GM18517 (cell line): ENCODE data around the gene PKD1.
"Not testable (repeated sequence)": the region's sequence is repeated elsewhere in the genome, so short reads cannot be mapped to it uniquely, and the experiment has no call there.

ENCODE experiments used
- ATAC-seq: cut with Tn5 transposase; IDR thresholded peaks from one replicate; pipeline ENCODE4 v1.9.1; 2021; ENCODE audit warnings: mild to moderate bottlenecking, moderate library complexity; ENCODE audit not compliant: unreplicated experiment

The PKD1 gene

DNA sequence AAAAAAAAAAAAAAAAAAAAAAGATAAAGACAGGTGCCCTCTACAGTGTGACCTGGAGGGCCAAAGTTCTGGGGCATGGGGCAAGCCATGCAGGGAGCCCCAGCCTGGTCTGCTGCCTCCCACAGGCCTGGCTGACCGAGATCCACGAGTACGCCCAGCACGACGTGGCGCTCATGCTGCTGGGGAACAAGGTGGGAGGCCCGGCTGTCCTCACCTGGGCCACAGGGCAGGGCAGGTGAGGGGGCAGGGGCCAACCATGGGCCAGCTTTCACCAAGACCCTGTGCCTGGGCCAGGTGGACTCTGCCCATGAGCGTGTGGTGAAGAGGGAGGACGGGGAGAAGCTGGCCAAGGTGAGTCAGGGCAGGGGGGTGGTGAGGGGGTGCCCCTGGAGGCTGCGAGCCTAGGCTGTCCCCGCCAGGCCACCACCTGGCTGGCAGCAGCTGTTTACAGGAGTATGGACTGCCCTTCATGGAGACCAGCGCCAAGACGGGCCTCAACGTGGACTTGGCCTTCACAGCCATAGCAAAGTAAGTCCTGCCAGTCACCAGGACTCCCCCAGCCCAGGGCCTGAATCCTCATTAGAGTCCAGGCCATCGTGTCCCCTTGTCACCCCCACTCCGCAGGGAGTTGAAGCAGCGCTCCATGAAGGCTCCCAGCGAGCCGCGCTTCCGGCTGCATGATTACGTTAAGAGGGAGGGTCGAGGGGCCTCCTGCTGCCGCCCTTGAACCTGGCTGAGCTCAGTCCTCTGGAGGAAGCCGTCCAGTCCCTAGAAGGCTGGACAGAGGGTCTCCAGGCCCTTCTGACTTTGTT lies 17.2 kb upstream of the PKD1 start:
- ATAC-seq = no peak

DNA sequence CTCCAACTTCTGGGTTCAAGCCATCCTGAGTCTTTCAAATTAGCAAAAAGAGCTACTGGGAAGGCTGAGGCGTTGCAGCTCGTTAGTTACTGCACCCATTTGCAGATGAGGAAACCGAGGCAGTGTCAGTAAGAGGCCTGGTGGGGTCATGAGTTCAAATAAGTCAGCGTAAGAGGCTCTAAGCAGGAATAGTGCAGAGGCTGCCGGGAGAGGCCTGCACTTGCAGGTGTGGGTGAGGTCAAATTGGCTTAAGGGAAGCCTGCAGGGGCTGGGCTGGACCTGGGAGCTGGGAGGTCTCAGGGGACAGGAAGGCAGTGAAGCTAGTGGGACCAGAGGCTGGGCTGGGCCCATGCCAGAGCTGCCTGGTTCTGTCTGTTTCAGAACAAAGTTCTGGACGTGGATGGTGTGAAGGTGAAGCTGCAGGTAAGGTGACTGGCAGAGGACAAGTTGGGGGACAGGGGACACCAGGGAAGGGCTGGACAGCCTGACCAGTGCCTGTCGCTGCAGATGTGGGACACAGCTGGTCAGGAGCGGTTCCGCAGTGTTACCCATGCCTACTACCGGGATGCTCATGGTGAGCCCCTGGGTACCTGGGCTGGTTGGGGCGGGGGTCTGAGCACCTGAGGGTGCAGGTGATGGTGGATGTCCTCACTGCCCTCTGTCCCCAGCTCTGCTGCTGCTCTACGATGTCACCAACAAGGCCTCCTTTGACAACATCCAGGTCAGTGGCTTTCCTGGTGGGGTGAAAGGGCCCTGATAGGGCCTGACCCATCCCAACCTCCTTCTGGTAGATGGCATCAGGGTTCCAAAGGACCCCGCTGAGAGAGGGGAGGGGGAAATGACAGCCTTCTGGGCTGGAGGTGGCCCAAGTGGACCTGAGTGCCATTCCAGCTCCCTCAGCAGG lies 15.7 kb upstream of the PKD1 start:
- no peak for ATAC-seq

- no peak for ATAC-seq
Observed at GRCh38 chr16:2150418-2151187, 14.9 kb upstream of the PKD1 start.

GRCh38 chr16:2149630-2150417 lies 14.1 kb upstream of the PKD1 start:
- no peak for ATAC-seq

DNA sequence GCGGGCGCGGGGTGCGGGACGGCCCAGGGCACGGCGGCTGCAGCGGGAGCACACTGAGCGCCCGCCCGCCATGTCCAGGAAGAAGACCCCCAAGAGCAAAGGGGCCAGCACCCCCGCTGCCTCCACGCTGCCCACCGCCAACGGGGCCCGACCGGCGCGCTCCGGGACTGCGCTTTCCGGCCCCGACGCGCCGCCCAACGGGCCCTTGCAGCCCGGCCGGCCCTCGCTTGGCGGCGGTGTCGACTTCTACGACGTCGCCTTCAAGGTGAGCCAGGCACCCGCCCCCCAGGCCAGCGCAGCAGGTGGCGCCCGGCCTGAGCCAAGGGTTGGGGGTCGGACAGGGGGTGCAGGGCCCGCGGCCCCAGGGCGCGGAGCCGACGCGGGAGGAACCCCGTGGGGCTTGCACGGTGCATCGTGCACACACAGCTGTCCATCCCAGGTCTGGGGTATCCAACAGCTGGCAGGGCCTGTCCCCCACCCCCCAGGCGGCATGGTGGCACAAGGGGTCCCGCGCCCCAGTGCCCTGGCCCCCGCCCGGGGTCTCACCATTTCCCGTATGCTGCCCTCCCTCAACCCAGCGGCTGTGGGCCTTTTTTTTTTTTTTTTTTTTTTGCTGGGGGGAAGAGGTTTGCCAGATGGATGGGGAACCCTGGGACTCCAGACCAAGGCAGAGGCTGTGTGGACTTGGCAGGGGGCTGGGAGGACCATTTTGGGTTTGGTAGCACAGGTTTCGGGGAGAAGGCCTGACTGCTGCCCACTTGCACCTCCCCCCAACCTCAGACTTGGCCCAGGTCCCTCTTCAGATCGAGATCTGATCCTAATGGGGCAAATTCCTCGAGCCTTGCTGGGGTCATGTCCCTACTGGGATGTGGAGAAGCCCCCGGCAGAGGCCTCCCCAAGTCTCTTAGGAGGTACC lies 13.3 kb upstream of the PKD1 start:
- ATAC-seq = no peak

- no peak for ATAC-seq
Observed at GRCh38 chr16:2147981-2148671, 12.4 kb upstream of the PKD1 start, which contains the start of gene RAB26. RAB26 (plus strand) TSS chr16:2148625; CDS start chr16:2148784, 159 bp downstream.

DNA sequence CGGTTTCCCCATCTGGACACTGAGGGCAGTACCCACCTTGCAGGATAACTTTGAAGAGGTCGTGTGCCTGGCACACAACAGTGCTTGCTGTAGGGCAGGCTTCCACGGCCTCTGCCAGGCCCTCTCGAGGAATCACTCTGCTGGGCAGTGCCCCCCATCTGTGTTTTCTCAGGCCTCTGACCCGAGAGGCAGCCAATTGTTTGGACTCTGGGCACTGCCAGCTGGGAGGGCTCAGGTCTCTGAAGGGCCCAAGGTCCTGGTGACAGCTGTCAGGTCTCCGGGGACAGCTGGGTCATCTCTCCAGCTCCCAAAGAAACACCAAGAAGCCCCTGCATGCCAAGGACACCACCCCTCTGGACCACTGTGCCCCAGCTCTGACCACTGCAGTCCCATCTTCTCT lies 11.7 kb upstream of the PKD1 start:
- no peak for ATAC-seq

DNA sequence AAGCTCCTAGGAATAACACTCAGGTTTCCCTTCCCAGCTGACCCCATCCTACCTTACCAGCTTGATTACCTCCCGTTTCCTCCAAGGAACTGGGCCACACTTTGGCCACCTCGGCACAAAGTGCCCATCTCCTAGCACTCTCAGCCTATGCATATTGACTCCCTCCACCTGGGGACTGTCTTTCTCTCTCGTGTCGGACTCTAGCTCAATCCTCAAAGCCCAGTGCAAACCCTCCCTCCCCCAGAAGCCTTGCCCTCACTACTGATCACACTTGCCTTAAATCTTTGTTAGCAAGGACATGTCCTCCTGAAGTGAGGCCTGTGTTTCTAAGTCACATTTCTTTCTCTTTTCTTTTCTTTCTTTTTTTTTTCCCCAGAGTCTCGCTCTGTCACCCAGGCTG lies 10.1 kb upstream of the PKD1 start:
- no peak for ATAC-seq

DNA sequence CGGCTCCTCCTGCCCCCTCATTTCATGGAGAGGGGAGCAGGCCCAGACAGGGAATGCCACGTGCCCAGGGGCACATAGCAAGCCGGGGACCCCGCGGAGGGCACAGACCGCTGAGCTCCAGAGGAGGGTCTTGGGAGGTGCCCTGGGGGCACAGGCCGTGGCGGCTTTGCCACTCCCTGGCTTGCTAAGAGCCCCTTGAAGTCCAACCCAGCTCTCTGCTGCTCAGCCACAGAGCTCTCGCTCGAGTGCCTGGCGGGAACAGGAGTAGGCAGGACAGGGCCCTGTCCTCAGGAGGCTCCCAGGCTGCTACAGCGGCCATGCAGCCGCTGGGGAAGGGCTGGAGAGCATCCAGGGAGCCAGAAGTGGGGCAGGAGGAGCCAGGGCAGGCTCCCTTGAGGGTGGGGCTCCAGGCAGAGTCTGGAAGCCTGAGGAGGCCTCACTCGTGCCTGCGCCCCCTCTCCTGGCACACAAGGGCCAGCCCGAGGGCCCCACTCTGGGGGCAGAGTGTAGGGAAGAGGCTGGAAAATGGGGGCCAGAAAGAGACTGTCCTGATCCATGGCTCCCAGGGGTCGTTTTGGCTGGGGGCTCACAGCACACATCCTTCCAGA lies 8.3 kb upstream of the PKD1 start:
- ATAC-seq = no peak

GRCh38 chr16:2142942-2143877 lies 7.5 kb upstream of the PKD1 start:
- ATAC-seq = no peak

GRCh38 chr16:2135071-2135470 lies 627 bp downstream of the PKD1 start:
- ATAC-seq = not testable (repeated sequence)

- not testable (repeated sequence) for ATAC-seq
Observed at GRCh38 chr16:2133797-2134196, 1.9 kb downstream of the PKD1 start.

- ATAC-seq = not testable (repeated sequence)
Observed at GRCh38 chr16:2129890-2130447, 5.7 kb downstream of the PKD1 start.

DNA sequence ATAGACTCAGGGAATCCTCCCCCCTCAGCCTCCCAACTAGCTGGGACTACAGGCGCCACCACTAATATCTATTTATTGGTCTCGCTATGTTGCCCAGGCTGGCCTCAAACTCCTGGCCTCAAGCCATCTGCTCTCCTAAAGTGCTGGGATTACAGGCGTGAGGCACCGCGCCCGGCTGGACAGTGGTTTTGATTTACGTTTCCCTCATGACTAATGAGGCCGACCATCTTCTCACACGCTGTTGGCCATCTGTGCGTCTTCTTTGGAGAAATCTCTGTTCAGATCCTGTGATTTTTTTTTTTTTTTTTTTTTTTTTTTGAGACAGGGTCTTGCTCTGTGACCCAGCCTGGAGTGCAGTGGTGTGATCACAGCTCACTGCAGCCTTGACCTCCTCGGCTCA lies 6.4 kb downstream of the PKD1 start:
- ATAC-seq = not testable (repeated sequence)

GRCh38 chr16:2127630-2128280 lies 7.9 kb downstream of the PKD1 start:
- ATAC-seq = not testable (repeated sequence)

- ATAC-seq = not testable (repeated sequence)
Observed at GRCh38 chr16:2126928-2127556, 8.7 kb downstream of the PKD1 start.
